Pancreas (tissue), 10 donors: ENCODE data around the gene UCP3. TPM values are rescaled to one million over a fixed set of nuclear protein-coding genes. Genes with fewer than 3 reads are reported as not detected.
A peak's percentile ranks its signal among the peaks of the same experiment; 100 is the strongest.

Experiments
- ATAC-seq, 4 donors: fragments of 200-7000 bp; cut with Tn5 transposase; one replicate each; pipeline versions ENCODE4 v1.8.0 to v1.9.1; 2020; ENCODE audit warnings: mild to moderate bottlenecking in 4 of 4, moderate library complexity in 4 of 4
- DNase-seq, 6 donors: peaks; one replicate each; pipeline ENCODE4 v3.0.0-alpha.2; 2020
- FAIRE-seq: peaks from 2 replicates; lab custom pipeline; 2012; peaks lifted over from hg19 to GRCh38; lab: Jason Lieb, UNC
- H3K27ac ChIP-seq, 4 donors: fragments of 200-600 bp; sonication (generic); 1 replicate in 3 of 4; 2 replicates in 1 of 4; pipeline versions ENCODE4 v1.5.0 to v1.8.0; 2020
- H3K27me3 ChIP-seq, 4 donors: fragments of 200-600 bp; one replicate each; pipeline ENCODE4 v1.8.0; 2021
- H3K36me3 ChIP-seq, 3 donors: fragments of 200-600 bp; sonication (generic) in 1 of 3; one replicate each; pipeline versions ENCODE4 v1.5.0 to v1.8.0; 2020 to 2021
- H3K4me1 ChIP-seq, 3 donors: fragments of 200-600 bp; one replicate each; pipeline ENCODE4 v1.8.0; 2021
- H3K4me3 ChIP-seq, 4 donors: fragments of 200-600 bp; sonication (generic) in 2 of 4; one replicate each; pipeline versions ENCODE4 v1.5.0 to v1.8.0; 2020 to 2021
- H3K9me3 ChIP-seq, 4 donors: fragments of 200-600 bp; one replicate each; pipeline ENCODE4 v1.8.0; 2021
- CTCF ChIP-seq, 4 donors: fragments of 200-600 bp; sonication (generic) in 3 of 4; IDR thresholded peaks; one replicate each; pipeline versions ENCODE4 v1.5.0 to v1.8.0; 2021; ENCODE audit warnings: antibody characterized with exemption in 4 of 4
- WGBS, 2 donors: extraction: QIAGEN DNeasy Blood & Tissue Kit; methylation state at CpG; one replicate each; pipeline ENCODE4 v1.1.7; 2013; 5-methylcytosine and 5-hydroxymethylcytosine counted together
- intact Hi-C, 3 donors: fragments of 100-400 bp; cut with DNase I; formaldehyde crosslinking; loops; one replicate each; pipeline versions ENCODE4 v1.11.1 to v1.14.2; 2022
- polyA plus RNA-seq, 2 donors: library from polyadenylated mRNA; stranded (reverse); fragments of 200-250 nt; gene quantifications; one replicate each; pipeline ENCODE4 v1.2.3, GENCODE V29; 2013
- total RNA-seq, 6 donors: library from RNA; stranded (reverse); fragmentation: NEBNext Ultra II Directional in 4 of 6; extraction: Animal tissue kit (Norgen Biotek cat#: 25700) in 4 of 6; gene quantifications; one replicate each; pipeline versions ENCODE4 v1.2.1 to v1.2.4, GENCODE V29; 2021 to 2023
- donor health status: healthy with polysubstance abuse.
- donor health status: DM: no; HTN: no; CAD: no; lungs with moderate emphysema.
- donor health status: DM: no; HTN: no; CAD: no.
- donor health status: control.
- donor health status: control.
- donor health status: Bipolar disorder and iron deficiency.
- donor health status: DM: yes; HTN: yes; CAD: no.
- donor health status: DM: no; HTN: no; CAD: no.
- donor health status: DM: no; HTN: no; CAD: no.
- donor health status: DM: yes; HTN: yes; CAD: no.

UCP3 gene
- total and polyA plus RNA-seq, 8 donors = 0.32 to 2.0 (median 0.87) TPM

- intact Hi-C loops = loop anchor here in 1 of 3 donors (10.0 kb wide), 1 partner anchor 113 kb away; no protein-coding TSS in a partner anchor
- Histone ChIP-seq H3K36me3 (no peaks in the 10 kb centered on the region), H3K27me3 (no peaks in the 10 kb centered on the region), H3K27ac (no peak overlapping the region), H3K4me1 (no peaks in the 10 kb centered on the region), H3K9me3 (no peaks in the 10 kb centered on the region), H3K4me3 (no peak overlapping the region)
- no peak for TF ChIP-seq CTCF (IDR thresholded peaks at IDR 0.05)
- FAIRE-seq (no peak), DNase-seq (no peak), ATAC-seq (peak in 1 of 4 donors; percentile 12)
- WGBS, 2 donors = 63% methylated on average over 4 of the region's 4 CpGs
These were observed 47.6 kb downstream of the UCP3 start for GRCh38 chr11:73961321-73961720.

GRCh38 chr11:73958521-73959141 lies 50.3 kb downstream of the UCP3 start:
- FAIRE-seq (no peak), ATAC-seq (no peak), DNase-seq (no peak)
- no peak for TF ChIP-seq CTCF (IDR thresholded peaks at IDR 0.05)
- Histone ChIP-seq H3K27me3 (no peaks in the 10 kb centered on the region), H3K27ac (no peak overlapping the region), H3K36me3 (no peaks in the 10 kb centered on the region), H3K9me3 (no peaks in the 10 kb centered on the region), H3K4me3 (no peak overlapping the region), H3K4me1 (no peaks in the 10 kb centered on the region)
- intact Hi-C loops = no loop called here
- WGBS, 2 donors = 81 to 88% methylated on average over 18 of the region's 18 CpGs

GRCh38 chr11:73957654-73958361 lies 51.1 kb downstream of the UCP3 start:
- H3K36me3 ChIP-seq = no peaks in the 10 kb centered on the region
- FAIRE-seq (no peak), DNase-seq (peak in 1 of 6 donors; percentile 14), ATAC-seq (no peak)
- H3K27ac ChIP-seq = no peak overlapping the region
- no peaks in the 10 kb centered on the region for H3K9me3 ChIP-seq
- 79 to 81% methylated on average over 25 of the region's 25 CpGs for WGBS, 2 donors
- H3K27me3 ChIP-seq = no peaks in the 10 kb centered on the region
- intact Hi-C loops = no loop called here
- no peak overlapping the region for H3K4me3 ChIP-seq
- no peaks in the 10 kb centered on the region for H3K4me1 ChIP-seq
- TF ChIP-seq CTCF (IDR thresholded peaks at IDR 0.05) = no peak

- peak in 1 of 6 donors; percentile 37 for DNase-seq
- H3K36me3 ChIP-seq = no peaks in the 10 kb centered on the region
- no peaks in the 10 kb centered on the region for H3K9me3 ChIP-seq
- no peak overlapping the region for H3K4me3 ChIP-seq
- WGBS, 2 donors = 62 to 67% methylated on average over 28 to 29 of the region's 29 CpGs
- no peak for ATAC-seq
- H3K4me1 ChIP-seq = no peaks in the 10 kb centered on the region
- H3K27ac ChIP-seq = no peak overlapping the region
- TF ChIP-seq CTCF (IDR thresholded peaks at IDR 0.05) = no peak
- FAIRE-seq = no peak
- H3K27me3 ChIP-seq = no peaks in the 10 kb centered on the region
- intact Hi-C loops = no loop called here
These were observed 51.8 kb downstream of the UCP3 start for GRCh38 chr11:73956876-73957653.
